IPS-18c (cell line): ENCODE results near the gene ANKRD45.
"Not testable (repeated sequence)": the region's sequence is repeated elsewhere in the genome, so short reads cannot be mapped to it uniquely, and the experiment has no call there.

ENCODE experiments used
- H3K4me3 ChIP-seq: 2 replicates; pipeline ENCODE4 v1.7.0; 2013; ENCODE audit warnings: low read depth, mild to moderate bottlenecking, low read length, moderate library complexity; ENCODE audit not compliant: insufficient read depth
- H3K9me3 ChIP-seq: one replicate; pipeline ENCODE4 v1.6.1; 2013; ENCODE audit warnings: mild to moderate bottlenecking, low read length, moderate library complexity; ENCODE audit not compliant: control insufficient read depth, insufficient read depth

ANKRD45 gene

GRCh38 chr1:173601588-173601987 is 68.1 kb downstream of the ANKRD45 start:
- H3K9me3 ChIP-seq = no peaks in the 10 kb centered on the region

GRCh38 chr1:173596097-173596825 is 73.4 kb downstream of the ANKRD45 start:
- no peak overlapping the region for H3K4me3 ChIP-seq
- H3K9me3 ChIP-seq = no peaks in the 10 kb centered on the region

More at GRCh38 chr1:173601588-173601987, 68.1 kb downstream of the ANKRD45 start:
- no peak overlapping the region for H3K4me3 ChIP-seq

- not testable (repeated sequence) for H3K9me3 ChIP-seq
Observed at GRCh38 chr1:173591138-173591537, 78.5 kb downstream of the ANKRD45 start.

GRCh38 chr1:173590557-173590956 is 79.1 kb downstream of the ANKRD45 start:
- no peaks in the 10 kb centered on the region for H3K9me3 ChIP-seq
- no peak overlapping the region for H3K4me3 ChIP-seq

More at GRCh38 chr1:173591138-173591537, 78.5 kb downstream of the ANKRD45 start:
- H3K4me3 ChIP-seq = not testable (repeated sequence)

- Histone ChIP-seq H3K4me3 (no peak overlapping the region), H3K9me3 (no peaks in the 10 kb centered on the region)
Observed at GRCh38 chr1:173581383-173582079, 88.1 kb downstream of the ANKRD45 start.

GRCh38 chr1:173580658-173581057 is 89.0 kb downstream of the ANKRD45 start:
- Histone ChIP-seq H3K4me3 (no peak overlapping the region), H3K9me3 (no peaks in the 10 kb centered on the region)

GRCh38 chr1:173580071-173580470 is 89.6 kb downstream of the ANKRD45 start:
- Histone ChIP-seq H3K4me3 (no peak overlapping the region), H3K9me3 (no peaks in the 10 kb centered on the region)

- Histone ChIP-seq H3K4me3 (no peak overlapping the region), H3K9me3 (no peaks in the 10 kb centered on the region)
Observed at GRCh38 chr1:173573596-173573995, 96.1 kb downstream of the ANKRD45 start.

GRCh38 chr1:173572201-173572873 is 97.3 kb downstream of the ANKRD45 start:
- no peaks in the 10 kb centered on the region for H3K9me3 ChIP-seq
- no peak overlapping the region for H3K4me3 ChIP-seq

- no peak overlapping the region for H3K4me3 ChIP-seq
- no peaks in the 10 kb centered on the region for H3K9me3 ChIP-seq
Observed at GRCh38 chr1:173570370-173571007, 99.2 kb downstream of the ANKRD45 start.

GRCh38 chr1:173568483-173568882 is 101.2 kb downstream of the ANKRD45 start:
- Histone ChIP-seq H3K9me3 (no peaks in the 10 kb centered on the region), H3K4me3 (no peak overlapping the region)

- not testable (repeated sequence) for H3K4me3 ChIP-seq, H3K9me3 ChIP-seq
Observed at GRCh38 chr1:173563846-173564245, 105.8 kb downstream of the ANKRD45 start.

- H3K4me3 ChIP-seq = no peak overlapping the region
- no peaks in the 10 kb centered on the region for H3K9me3 ChIP-seq
Observed at GRCh38 chr1:173562813-173563212, 106.8 kb downstream of the ANKRD45 start.

- Histone ChIP-seq H3K4me3 (no peak overlapping the region), H3K9me3 (no peaks in the 10 kb centered on the region)
Observed at GRCh38 chr1:173561263-173561662, 108.4 kb downstream of the ANKRD45 start.

- Histone ChIP-seq H3K9me3 (no peaks in the 10 kb centered on the region), H3K4me3 (no peak overlapping the region)
Observed at GRCh38 chr1:173560285-173560880, 109.3 kb downstream of the ANKRD45 start.
